Endometrial microvascular endothelial cells (primary cell): Measurements from ENCODE around the gene SSBP3. TPM values are rescaled to one million over a fixed set of nuclear protein-coding genes. Genes with fewer than 3 reads are reported as not detected.
"Not testable (repeated sequence)": the region's sequence is repeated elsewhere in the genome, so short reads cannot be mapped to it uniquely, and the experiment has no call there.

ENCODE experiments used
- in situ Hi-C: cut with HindIII; loops from 2 replicates; pipeline ENCODE4 v1.10.0; 2017; ENCODE audit warnings: low sequenced_read_pairs, low pct_unique_long_range_greater_than_20kb; ENCODE audit errors: inconsistent ontology term
- total RNA-seq: library from RNA; depleted of rRNA; stranded (reverse); fragments of >200 nt; gene quantifications from one replicate; pipeline ENCODE4 v1.2.3, GENCODE V29; 2015; ENCODE audit errors: inconsistent ontology term

Gene SSBP3
- total RNA-seq, 1 donor from 2014 or later, result 32.1 TPM

- in situ Hi-C loops, result no loop called here
These were observed 180.1 kb downstream of the SSBP3 start for GRCh38 chr1:54225986-54226559.

DNA sequence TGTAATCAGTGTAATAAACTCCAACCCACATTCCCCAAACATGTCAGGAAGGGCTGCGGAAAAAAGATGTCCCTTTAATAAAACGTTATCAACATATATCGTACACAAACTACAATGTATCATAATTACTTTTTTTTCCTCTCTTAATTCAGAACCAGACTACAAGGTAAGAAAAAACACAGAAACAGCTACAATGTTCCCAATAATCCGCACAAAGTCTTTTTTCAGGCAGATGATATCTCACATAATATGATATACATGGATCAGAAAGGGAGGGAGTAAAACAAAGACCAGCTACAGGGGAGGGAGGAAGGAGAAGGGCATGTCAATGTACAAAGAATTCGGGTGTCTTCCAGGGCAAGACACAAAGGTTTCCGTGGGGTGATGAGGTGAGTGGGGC is 180.8 kb downstream of the SSBP3 start:
- in situ Hi-C loops, result no loop called here

DNA sequence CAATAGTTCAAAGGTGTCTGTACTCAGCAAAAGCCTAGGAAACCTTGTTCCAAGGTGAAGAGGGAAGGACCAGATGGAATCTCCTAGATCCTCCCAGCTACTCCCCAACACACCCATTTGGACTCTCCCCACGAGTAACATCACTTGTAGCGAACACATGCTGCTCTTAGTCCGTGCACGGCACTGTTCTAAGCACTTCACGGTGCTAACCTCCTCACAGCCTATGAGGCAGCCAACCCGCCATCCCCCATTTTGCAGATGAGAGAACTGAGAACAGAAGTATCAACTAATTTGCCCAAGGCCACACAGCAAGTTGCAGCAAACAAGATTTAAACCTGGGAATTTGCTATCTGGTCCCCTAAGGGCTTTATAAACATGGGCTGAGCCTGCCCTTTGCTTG is 182.0 kb downstream of the SSBP3 start:
- in situ Hi-C loops, result no loop called here

- in situ Hi-C loops, result no loop called here
These were observed 182.6 kb downstream of the SSBP3 start for GRCh38 chr1:54223441-54224202.

- in situ Hi-C loops, result no loop called here
These were observed 183.5 kb downstream of the SSBP3 start for GRCh38 chr1:54222711-54223110.

DNA sequence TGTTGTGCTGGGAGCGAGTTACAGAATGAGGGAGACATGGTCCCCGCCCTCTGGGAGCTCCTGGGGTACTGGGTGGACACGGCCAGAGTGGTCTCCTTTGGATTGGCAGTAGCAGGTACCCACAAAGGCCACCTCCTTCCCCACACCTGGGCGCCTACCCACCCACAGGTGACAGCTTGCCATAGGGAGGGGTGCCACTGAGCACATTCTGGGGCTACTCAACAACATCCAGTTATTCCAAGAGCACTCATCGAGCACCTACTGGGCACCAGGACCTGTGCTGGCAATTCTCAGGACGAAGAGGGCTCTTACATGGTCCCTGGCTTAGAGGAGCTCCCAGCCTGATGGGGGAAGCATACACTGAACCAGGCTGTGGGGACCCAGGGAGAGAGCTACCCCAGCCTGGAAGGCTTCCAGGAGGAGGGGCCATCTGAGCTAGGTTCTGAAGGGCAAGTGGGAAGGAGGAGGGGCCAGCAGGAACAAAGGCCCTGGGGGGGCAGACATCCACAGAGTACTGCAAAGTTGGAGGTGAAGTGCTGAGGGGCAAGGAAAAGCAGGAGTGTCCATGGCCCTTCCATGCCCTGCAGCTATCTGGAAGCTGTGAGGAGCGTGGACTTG is 184.2 kb downstream of the SSBP3 start:
- in situ Hi-C loops, result no loop called here

DNA sequence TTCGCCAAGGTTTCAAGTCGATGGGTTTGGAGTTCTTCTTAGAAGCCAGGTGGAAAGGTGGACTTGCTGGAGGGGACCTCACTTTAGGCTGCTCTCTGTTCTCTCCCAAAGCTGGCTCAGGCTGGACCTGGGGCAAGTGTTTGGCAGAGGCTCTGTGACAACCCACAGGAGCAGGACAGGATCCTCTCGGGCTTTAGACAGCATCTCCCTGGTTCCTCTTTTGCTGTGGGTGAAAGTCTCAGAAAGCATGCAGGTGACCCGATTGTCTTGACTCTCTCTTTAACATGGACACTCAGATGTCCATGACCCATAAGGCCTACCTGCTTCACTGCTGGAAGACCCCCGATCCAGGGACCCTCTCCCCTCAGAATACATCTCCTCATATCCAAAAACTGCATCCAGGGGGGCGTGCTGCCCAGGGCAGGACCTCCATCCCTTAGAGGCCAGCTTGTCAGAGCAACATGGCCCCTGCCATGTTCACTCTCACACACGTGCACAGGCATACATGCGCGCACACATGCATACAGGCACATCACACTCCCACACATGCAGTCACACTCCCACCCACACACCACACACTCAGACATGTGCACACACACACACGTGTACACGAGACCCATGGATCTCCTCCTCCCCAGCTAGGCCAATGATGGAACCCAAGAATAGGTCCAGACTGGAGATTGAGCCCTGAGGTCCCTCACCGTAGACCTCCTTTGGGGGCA is 184.9 kb downstream of the SSBP3 start:
- in situ Hi-C loops, result no loop called here

GRCh38 chr1:54220004-54220811 is 186.0 kb downstream of the SSBP3 start:
- in situ Hi-C loops, result no loop called here

- in situ Hi-C loops, result no loop called here
These were observed 186.5 kb downstream of the SSBP3 start for GRCh38 chr1:54219688-54220003.

- in situ Hi-C loops, result no loop called here
These were observed 187.1 kb downstream of the SSBP3 start for GRCh38 chr1:54218883-54219687.

DNA sequence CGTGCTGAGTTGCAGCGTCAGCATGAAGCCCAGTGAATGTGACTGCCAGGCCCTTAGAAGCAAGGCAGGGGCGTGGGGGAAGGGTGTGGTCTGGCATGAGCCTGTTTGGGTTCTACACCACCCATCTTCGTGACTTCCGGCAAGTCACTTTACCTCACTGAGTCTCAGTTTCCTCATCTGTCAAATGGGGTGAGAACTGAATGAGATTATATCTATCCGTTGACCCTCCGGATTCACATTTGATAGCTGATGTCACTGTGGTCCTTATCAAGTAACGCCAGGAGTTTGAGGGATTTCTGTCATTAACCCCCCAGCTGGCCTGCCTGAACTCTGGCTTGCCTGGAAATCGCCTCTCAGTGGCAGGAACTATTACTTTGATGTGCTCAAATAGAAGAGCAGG is 190.7 kb downstream of the SSBP3 start:
- in situ Hi-C loops, result no loop called here

GRCh38 chr1:54212872-54213271 is 193.3 kb downstream of the SSBP3 start:
- in situ Hi-C loops, result no loop called here

GRCh38 chr1:54207896-54208295 is 198.3 kb downstream of the SSBP3 start:
- in situ Hi-C loops, result not testable (repeated sequence)

- in situ Hi-C loops, result no loop called here
These were observed 198.9 kb downstream of the SSBP3 start for GRCh38 chr1:54207287-54207686.

- in situ Hi-C loops, result no loop called here
These were observed 202.0 kb downstream of the SSBP3 start for GRCh38 chr1:54204199-54204598.

- in situ Hi-C loops, result no loop called here
These were observed 205.6 kb downstream of the SSBP3 start for GRCh38 chr1:54200519-54200997.

DNA sequence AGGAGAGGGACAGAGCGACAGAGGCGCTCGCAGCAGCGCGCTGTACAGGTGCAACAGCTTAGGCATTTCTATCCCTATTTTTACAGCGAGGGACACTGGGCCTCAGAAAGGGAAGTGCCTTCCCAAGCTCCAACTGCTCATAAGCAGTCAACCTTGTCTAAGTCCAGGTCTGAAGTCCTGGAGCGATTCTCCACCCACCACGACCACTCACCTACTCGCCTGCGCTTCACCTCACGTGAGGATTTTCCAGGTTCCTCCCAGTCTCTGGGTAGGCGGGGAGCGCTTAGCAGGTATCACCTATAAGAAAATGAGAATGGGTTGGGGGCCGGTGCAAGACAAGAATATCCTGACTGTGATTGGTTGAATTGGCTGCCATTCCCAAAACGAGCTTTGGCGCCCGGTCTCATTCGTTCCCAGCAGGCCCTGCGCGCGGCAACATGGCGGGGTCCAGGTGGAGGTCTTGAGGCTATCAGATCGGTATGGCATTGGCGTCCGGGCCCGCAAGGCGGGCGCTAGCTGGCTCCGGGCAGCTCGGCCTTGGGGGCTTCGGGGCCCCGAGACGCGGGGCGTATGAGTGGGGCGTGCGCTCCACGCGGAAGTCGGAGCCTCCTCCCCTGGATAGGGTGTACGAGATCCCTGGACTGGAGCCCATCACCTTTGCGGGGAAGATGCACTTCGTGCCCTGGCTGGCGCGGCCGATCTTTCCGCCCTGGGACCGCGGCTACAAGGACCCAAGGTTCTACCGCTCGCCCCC is 206.3 kb downstream of the SSBP3 start, which contains the start of the genes CYB5RL and MRPL37:
Gene CYB5RL, minus strand, starts transcription at position 266 of the 754 bp plus-strand sequence. CDS start 4,414 bp downstream, outside the sequence.
Gene MRPL37, plus strand, starts transcription at position 403 of the 754 bp plus-strand sequence. Its CDS starts 77 bp downstream, at position 480.
- in situ Hi-C loops, result no loop called here
